GM12878 (cell line): ENCODE results near the gene HIRIP3. TPM values are rescaled to one million over a fixed set of nuclear protein-coding genes. Genes with fewer than 3 reads are reported as not detected.

Source experiments
- ATAC-seq: fragments of 200-7000 bp; cut with Tn5 transposase; 3 replicates; pipeline ENCODE4 v1.9.1; 2020; ENCODE audit warnings: mild to moderate bottlenecking, moderate library complexity
- BruUV-seq: library from RNA; stranded (reverse); fragments of 400-500 nt; replicated peaks from 2 replicates; lab custom pipeline; 2021; lab: Mats Ljungman, UMichigan
- CTCF ChIA-PET: fragments of 300-600 bp; sonication (Branson Sonifier 250); formaldehyde crosslinking; extraction: SDS; loops from one replicate; lab custom pipeline; 2021; ENCODE audit warnings: inconsistent platforms; lab: Yijun Ruan, JAX
- POLR2A ChIA-PET: fragments of 350-600 bp; formaldehyde crosslinking; extraction: SDS; loops from one replicate; lab custom pipeline; 2021; ENCODE audit warnings: inconsistent platforms; lab: Charles Lee
- RAD21 ChIA-PET: fragments of 300-600 bp; sonication (Branson Sonifier 250); formaldehyde crosslinking; loops from one replicate; lab custom pipeline; 2023; ENCODE audit warnings: antibody characterized with exemption; ENCODE audit not compliant: unreplicated experiment; lab: Charles Lee
- SMC1A ChIA-PET: fragments of 300-600 bp; sonication (Branson Sonifier 250); formaldehyde crosslinking; loops from one replicate; lab custom pipeline; 2023; ENCODE audit not compliant: unreplicated experiment, uncharacterized antibody; lab: Charles Lee
- DNase-seq: peaks from one replicate; pipeline ENCODE4 v3.0.0-alpha.2; 2011; ENCODE audit warnings: low read depth, low spot score
- FAIRE-seq: peaks from 3 replicates; lab custom pipeline; 2011; peaks lifted over from hg19 to GRCh38; lab: Jason Lieb, UNC
- H2AFZ ChIP-seq: 2 replicates; pipeline ENCODE4 v1.6.0; 2011; ENCODE audit warnings: low read depth, low read length, control low read depth; ENCODE audit not compliant: control insufficient read depth
- H3K27ac ChIP-seq: 2 replicates; pipeline ENCODE4 v1.5.1; 2011; ENCODE audit warnings: control low read depth; ENCODE audit not compliant: control insufficient read depth, insufficient read depth
- H3K27me3 ChIP-seq, 2 experiments: replicated peaks in 1 of 2; 2 replicates each; pipeline versions ENCODE4 v1.6.0 to v1.6.1; 2011; ENCODE audit warnings: low read length in 1 of 2; ENCODE audit not compliant: control insufficient read depth in 2 of 2, insufficient read depth in 2 of 2
- H3K36me3 ChIP-seq, 2 experiments: 2 replicates each; pipeline ENCODE4 v1.5.1; 2011; ENCODE audit warnings: low read length in 1 of 2; ENCODE audit not compliant: control insufficient read depth in 2 of 2, insufficient read depth in 2 of 2
- H3K4me1 ChIP-seq: 2 replicates; pipeline ENCODE4 v1.6.1; 2011; ENCODE audit warnings: mild to moderate bottlenecking, low read length, moderate library complexity, mixed read lengths; ENCODE audit not compliant: control insufficient read depth, insufficient read depth
- H3K4me2 ChIP-seq: 2 replicates; pipeline ENCODE4 v1.6.0; 2011; ENCODE audit warnings: control low read depth; ENCODE audit not compliant: control insufficient read depth, insufficient read depth
- H3K4me3 ChIP-seq: fragments of 200-600 bp; sonication (generic); 2 replicates; pipeline ENCODE4 v1.5.1; 2016
- H3K79me2 ChIP-seq: 2 replicates; pipeline ENCODE4 v1.6.0; 2011; ENCODE audit warnings: low read length; ENCODE audit not compliant: control insufficient read depth, insufficient read depth
- H3K9ac ChIP-seq: 2 replicates; pipeline ENCODE4 v1.8.0; 2011; ENCODE audit warnings: low read length, control low read depth, mixed read lengths; ENCODE audit not compliant: control insufficient read depth, insufficient read depth
- H3K9me3 ChIP-seq: replicated peaks from 3 replicates; pipeline ENCODE4 v1.5.1; 2011; ENCODE audit warnings: mild to moderate bottlenecking, low read length; ENCODE audit not compliant: control insufficient read depth, insufficient read depth
- H4K20me1 ChIP-seq: 2 replicates; pipeline ENCODE4 v1.6.0; 2011; ENCODE audit not compliant: control insufficient read depth, insufficient read depth
- BHLHE40 ChIP-seq, 2 experiments: fragments of 450-650 bp in 1 of 2; IDR thresholded peaks; 2 replicates each; pipeline ENCODE4 v1.6.1; 2011 to 2017; ENCODE audit warnings: low read depth in 2 of 2, borderline replicate concordance in 1 of 2, improper control_type of control experiment in 1 of 2, low read length in 1 of 2, mild to moderate bottlenecking in 1 of 2
- CBFB ChIP-seq: IDR thresholded peaks from 2 replicates; pipeline ENCODE4 v1.6.1; 2016; ENCODE audit warnings: antibody characterized with exemption, low read depth
- CEBPB ChIP-seq, 2 experiments: fragments of 150-350 bp in 1 of 2; IDR thresholded peaks; 2 replicates each; pipeline ENCODE4 v1.6.1; 2012 to 2014; ENCODE audit warnings: low read depth in 2 of 2, low read length in 2 of 2, borderline replicate concordance in 1 of 2, inconsistent platforms in 1 of 2
- CREB1 ChIP-seq: IDR thresholded peaks from 2 replicates; pipeline ENCODE4 v1.6.1; 2012; ENCODE audit warnings: low read depth, mild to moderate bottlenecking, inconsistent platforms
- EGR1 ChIP-seq, 2 experiments: IDR thresholded peaks; 1 replicate in 1 of 2; 2 replicates in 1 of 2; pipeline ENCODE4 v1.6.1; 2011 to 2012; ENCODE audit warnings: low read depth in 2 of 2, low read length in 2 of 2, borderline replicate concordance in 1 of 2, mild to moderate bottlenecking in 1 of 2, moderate library complexity in 1 of 2
- HDAC6 ChIP-seq: fragments of 200-600 bp; sonication (generic); IDR thresholded peaks from one replicate; pipeline ENCODE4 v1.8.0; 2017; ENCODE audit warnings: antibody characterized with exemption; ENCODE audit not compliant: unreplicated experiment
- IKZF2 ChIP-seq, 2 experiments: fragments of 450-650 bp; IDR thresholded peaks; 2 replicates each; pipeline ENCODE4 v1.6.1; 2017; ENCODE audit warnings: mild to moderate bottlenecking in 2 of 2, moderate library complexity in 2 of 2
- KAT2A ChIP-seq: conservative IDR thresholded peaks from 2 replicates; pipeline ENCODE4 v1.6.1; 2011; ENCODE audit warnings: low read depth, low read length; ENCODE audit not compliant: control insufficient read depth
- MYB ChIP-seq: fragments of 150-350 bp; IDR thresholded peaks from 2 replicates; pipeline ENCODE4 v1.6.1; 2014; ENCODE audit warnings: mild to moderate bottlenecking, low read depth, low read length, borderline replicate concordance
- NR2C1 ChIP-seq: fragments of 450-650 bp; IDR thresholded peaks from 2 replicates; pipeline ENCODE4 v1.6.1; 2017; ENCODE audit warnings: antibody characterized with exemption, mild to moderate bottlenecking, moderate library complexity
- NR2F1 ChIP-seq: fragments of 450-650 bp; conservative IDR thresholded peaks from 2 replicates; pipeline ENCODE4 v1.6.1; 2017; ENCODE audit warnings: mild to moderate bottlenecking
- PAX5 ChIP-seq: IDR thresholded peaks from 2 replicates; pipeline ENCODE4 v1.6.1; 2011; ENCODE audit warnings: low read depth, low read length, borderline replicate concordance
- RAD21 ChIP-seq: IDR thresholded peaks from 2 replicates; pipeline ENCODE4 v1.6.1; 2011; ENCODE audit warnings: mild to moderate bottlenecking, low read depth, low read length, moderate library complexity; ENCODE audit not compliant: insufficient read depth
- SIN3A ChIP-seq: IDR thresholded peaks from 2 replicates; pipeline ENCODE4 v1.6.1; 2012; ENCODE audit warnings: low read depth, low read length, improper control_type of control experiment
- SMAD1 ChIP-seq: fragments of 450-650 bp; IDR thresholded peaks from 2 replicates; pipeline ENCODE4 v1.6.1; 2018; ENCODE audit warnings: mild to moderate bottlenecking, low read depth; ENCODE audit not compliant: partially characterized antibody
- SMARCA5 ChIP-seq: fragments of 450-650 bp; IDR thresholded peaks from 2 replicates; pipeline ENCODE4 v1.6.1; 2017; ENCODE audit warnings: mild to moderate bottlenecking
- SMC3 ChIP-seq: IDR thresholded peaks from 2 replicates; pipeline ENCODE4 v1.6.1; 2011; ENCODE audit warnings: low read length, improper control_type of control experiment, borderline replicate concordance
- TAF1 ChIP-seq: IDR thresholded peaks from 2 replicates; pipeline ENCODE4 v1.6.1; 2011; ENCODE audit warnings: mild to moderate bottlenecking, low read depth, low read length, borderline replicate concordance
- TCF3 ChIP-seq: IDR thresholded peaks from 2 replicates; pipeline ENCODE4 v1.6.1; 2012; ENCODE audit warnings: low read depth, mild to moderate bottlenecking, low read length, borderline replicate concordance; ENCODE audit not compliant: insufficient read depth
- YBX1 ChIP-seq: fragments of 450-650 bp; IDR thresholded peaks from 2 replicates; pipeline ENCODE4 v1.6.1; 2016; ENCODE audit warnings: antibody characterized with exemption
- YY1 ChIP-seq: IDR thresholded peaks from 2 replicates; pipeline ENCODE4 v1.6.1; 2011; ENCODE audit warnings: low read depth, mild to moderate bottlenecking, low read length
- WGBS: methylation state at CpG from one replicate; pipeline ENCODE4 v1.1.6; 2016; ENCODE audit warnings: low lambda C conversion rate; ENCODE audit not compliant: insufficient replicate concordance, insufficient coverage; ENCODE audit errors: missing lambda C conversion rate; 5-methylcytosine and 5-hydroxymethylcytosine counted together
- in situ Hi-C: fragments of 300-500 bp; cut with MboI; formaldehyde crosslinking; loops from 9 replicates; pipeline ENCODE4 v1.14.3; 2018; ENCODE audit warnings: mixed read lengths
- intact Hi-C: fragments of 100-400 bp; cut with micrococcal nuclease; formaldehyde crosslinking; loops from one replicate; pipeline ENCODE4 v1.14.2; 2022; ENCODE audit not compliant: unreplicated experiment
- polyA plus RNA-seq, 11 experiments: library from polyadenylated mRNA; depleted of rRNA in 4 of 11; unstranded in 6 of 11; stranded (reverse) in 5 of 11; fragments of >200 nt; fragmentation: Nextera tagmentation in 4 of 11; fragmentation: Illumina TruSeq in 1 of 11; extraction: Ambion mirVana in 4 of 11; extraction: Trizol in 1 of 11; gene quantifications; 1 replicate in 1 of 11; 2 replicates in 10 of 11; pipeline versions ENCODE4 v1.2.1 to v1.2.3, GENCODE V29; 2011 to 2016; ENCODE audit warnings: inconsistent platforms in 2 of 11, missing spikeins in 2 of 11, low read depth in 1 of 11
- total RNA-seq, 4 experiments: library from RNA; depleted of rRNA in 3 of 4; stranded (reverse); fragments of >200 nt in 3 of 4; fragmentation: Illumina TruSeq in 1 of 4; extraction: Trizol in 1 of 4; gene quantifications; 2 replicates each; pipeline versions ENCODE4 v1.2.1 to v1.2.3, GENCODE V29; 2013 to 2021
- TF ChIP-seq, protein P1 (sequence below): fragments of 450-650 bp; formaldehyde crosslinking; IDR thresholded peaks from 2 replicates; pipeline ENCODE4 v1.5.0; 2022; ENCODE audit warnings: mild to moderate bottlenecking, missing genetic modification characterization

The HIRIP3 gene
- total and polyA plus RNA-seq, 10 of the 15 experiments (the other 5 are each of a cell fraction or from before 2014, with no cell fraction given), result 4.1 to 43.5 (median 23.9) TPM

DNA sequence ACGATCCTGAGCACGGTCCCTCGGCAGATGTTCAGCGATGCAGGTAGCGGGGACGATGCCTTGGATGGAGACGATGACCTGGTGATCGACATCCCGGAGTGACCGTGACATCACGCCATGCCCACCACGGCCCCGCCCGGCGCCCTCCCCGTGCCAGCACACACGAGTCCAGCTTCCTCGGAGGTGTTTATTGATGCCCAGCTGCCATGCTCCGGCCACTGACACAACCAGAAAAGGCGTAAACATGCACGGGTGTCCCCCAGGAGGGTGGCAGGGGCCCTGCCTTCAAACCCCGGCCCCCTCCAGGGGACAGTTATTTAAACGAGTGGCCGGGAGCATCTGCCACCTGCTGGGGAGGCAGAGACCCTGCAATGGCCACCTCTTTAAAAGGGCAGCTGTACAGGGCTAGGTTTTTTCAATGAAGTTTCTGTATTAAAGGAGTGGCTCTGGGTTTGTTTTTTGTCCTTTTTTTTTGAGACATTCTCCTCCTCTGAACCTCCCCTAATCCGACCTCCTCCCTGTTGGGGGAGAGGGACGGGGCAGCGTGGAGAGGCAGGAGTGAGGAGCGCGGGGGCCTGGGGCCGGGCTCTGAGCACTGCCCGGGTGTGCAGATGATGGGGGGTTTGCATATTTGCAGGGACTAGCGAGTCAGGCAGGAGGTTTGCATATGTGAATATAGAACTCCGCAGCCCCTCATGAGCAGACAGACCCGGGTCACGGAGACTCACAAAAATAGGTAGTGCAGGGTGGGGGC lies 10.1 kb upstream of the HIRIP3 start:
- no peaks in the 10 kb centered on the region for H3K4me1 ChIP-seq
- WGBS, result 71% methylated on average over 35 of the region's 35 CpGs
- H2AFZ ChIP-seq, result no peak overlapping the region
- CTCF ChIA-PET, result interaction anchor here (0.5 to 1.4 kb wide), 7 partner anchors 9 to 305 kb away, joined by 3 to 4 read pairs (median 3); partner anchors contain the start of gene C16orf92
- peaks cover 0 to 1% of the 10 kb centered on the region in 2 experiments; a peak in 1 of 4 replicates for H3K27me3 ChIP-seq
- BruUV-seq, result no TSS peak
- in situ Hi-C loops, result loop anchor here (25.0 kb wide), 1 partner anchor 893 kb away; no protein-coding TSS in a partner anchor
- RAD21 ChIA-PET, result interaction anchor here (0.7 to 0.9 kb wide), 3 partner anchors 14 to 32 kb away, joined by 3 read pairs; partner anchors contain the start of gene TAOK2
- H3K4me3 ChIP-seq, result no peak overlapping the region
- DNase-seq (no peak), ATAC-seq (peak; percentile 85), FAIRE-seq (no peak)
- intact Hi-C loops, result no loop called here
- H3K9me3 ChIP-seq, result no peaks in the 10 kb centered on the region
- no peak overlapping the region for H3K9ac ChIP-seq
- H3K27ac ChIP-seq, result no peak overlapping the region
- POLR2A ChIA-PET, result no interaction called here
- H4K20me1 ChIP-seq, result no peaks in the 10 kb centered on the region
- no peak overlapping the region for H3K4me2 ChIP-seq
- SMC1A ChIA-PET, result interaction anchor here (0.7 kb wide), 1 partner anchor 33 kb away, joined by 3 read pairs; no protein-coding TSS in a partner anchor
- H3K36me3 ChIP-seq, result peaks cover 0 to 3% of the 10 kb centered on the region in 2 experiments; a peak in 2 of 4 replicates
- H3K79me2 ChIP-seq, result no peaks in the 10 kb centered on the region
- TF ChIP-seq NR2F1, result no peak
- 0 out of 4 replicates have a peak, but pooled peaks of 1 of the 2 experiments have one; percentile 5 for TF ChIP-seq BHLHE40 (IDR thresholded peaks at IDR 0.05; ENCODE audit: borderline replicate concordance in 1 of 2, low read depth in 2 of 2, low read length in 1 of 2)
- no peak for TF ChIP-seq IKZF2 (IDR thresholded peaks at IDR 0.05)
- TF ChIP-seq YBX1, result no peak
- TF ChIP-seq EGR1 (IDR thresholded peaks at IDR 0.05; ENCODE audit: borderline replicate concordance in 1 of 2, low read depth in 2 of 2, low read length in 2 of 2), result no peak
- TF ChIP-seq CEBPB (IDR thresholded peaks at IDR 0.05; ENCODE audit: borderline replicate concordance in 1 of 2, low read depth in 2 of 2, low read length in 2 of 2), result no peak
- no peak for TF ChIP-seq MYB
- TF ChIP-seq SMARCA5, result 0 out of 2 replicates have a peak, but pooled peaks have one; percentile 31
- TF ChIP-seq CREB1, result no peak
- no peak for TF ChIP-seq NR2C1
- TF ChIP-seq TCF3, result no peak
- peak; percentile 57 for TF ChIP-seq RAD21
- TF ChIP-seq TAF1, result no peak
- TF ChIP-seq SIN3A, result no peak
- no peak for TF ChIP-seq SMAD1
- TF ChIP-seq, protein P1, sequence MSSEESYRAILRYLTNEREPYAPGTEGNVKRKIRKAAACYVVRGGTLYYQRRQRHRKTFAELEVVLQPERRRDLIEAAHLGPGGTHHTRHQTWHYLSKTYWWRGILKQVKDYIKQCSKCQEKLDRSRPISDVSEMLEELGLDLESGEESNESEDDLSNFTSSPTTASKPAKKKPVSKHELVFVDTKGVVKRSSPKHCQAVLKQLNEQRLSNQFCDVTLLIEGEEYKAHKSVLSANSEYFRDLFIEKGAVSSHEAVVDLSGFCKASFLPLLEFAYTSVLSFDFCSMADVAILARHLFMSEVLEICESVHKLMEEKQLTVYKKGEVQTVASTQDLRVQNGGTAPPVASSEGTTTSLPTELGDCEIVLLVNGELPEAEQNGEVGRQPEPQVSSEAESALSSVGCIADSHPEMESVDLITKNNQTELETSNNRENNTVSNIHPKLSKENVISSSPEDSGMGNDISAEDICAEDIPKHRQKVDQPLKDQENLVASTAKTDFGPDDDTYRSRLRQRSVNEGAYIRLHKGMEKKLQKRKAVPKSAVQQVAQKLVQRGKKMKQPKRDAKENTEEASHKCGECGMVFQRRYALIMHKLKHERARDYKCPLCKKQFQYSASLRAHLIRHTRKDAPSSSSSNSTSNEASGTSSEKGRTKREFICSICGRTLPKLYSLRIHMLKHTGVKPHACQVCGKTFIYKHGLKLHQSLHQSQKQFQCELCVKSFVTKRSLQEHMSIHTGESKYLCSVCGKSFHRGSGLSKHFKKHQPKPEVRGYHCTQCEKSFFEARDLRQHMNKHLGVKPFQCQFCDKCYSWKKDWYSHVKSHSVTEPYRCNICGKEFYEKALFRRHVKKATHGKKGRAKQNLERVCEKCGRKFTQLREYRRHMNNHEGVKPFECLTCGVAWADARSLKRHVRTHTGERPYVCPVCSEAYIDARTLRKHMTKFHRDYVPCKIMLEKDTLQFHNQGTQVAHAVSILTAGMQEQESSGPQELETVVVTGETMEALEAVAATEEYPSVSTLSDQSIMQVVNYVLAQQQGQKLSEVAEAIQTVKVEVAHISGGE (CRISPR knock-in tag), result no peak
- peak; percentile 91 for TF ChIP-seq YY1
- no peak for TF ChIP-seq KAT2A
- TF ChIP-seq HDAC6, result no peak
- TF ChIP-seq PAX5, result no peak
- TF ChIP-seq SMC3, result peak; percentile 70
- TF ChIP-seq CBFB, result no peak
